Measurements from ENCODE around the gene NKAPD1.

NKAPD1 gene

DNA sequence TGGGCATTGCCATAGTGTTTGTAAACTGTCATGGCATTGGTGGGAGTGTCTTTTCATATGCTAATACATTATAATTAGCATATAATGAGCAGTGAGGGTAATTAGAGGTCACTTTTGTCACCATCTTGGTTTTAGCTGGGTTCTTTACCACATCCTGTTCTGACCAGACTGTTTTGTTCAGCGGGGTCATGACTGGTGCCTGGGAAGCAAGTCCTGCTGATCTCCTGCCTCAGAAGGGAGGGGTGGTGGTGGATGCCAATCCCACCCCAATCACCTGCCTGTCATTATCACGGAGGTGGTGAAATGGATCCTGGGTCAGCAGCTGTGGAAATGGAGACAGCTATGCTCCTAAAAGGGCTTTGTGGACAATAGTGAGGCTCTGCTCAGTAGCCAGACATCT lies 58.6 kb downstream of the NKAPD1 start:
- H3K79me2 ChIP-seq (ENCODE audit: control insufficient read depth, low read length), result no peaks in the 10 kb centered on the region
- H3K4me2 ChIP-seq (ENCODE audit: low read length), result no peak overlapping the region
- no peaks in the 10 kb centered on the region for H3K4me1 ChIP-seq (ENCODE audit: control insufficient read depth, low read length)
- no peaks in the 10 kb centered on the region for H3K9me3 ChIP-seq (ENCODE audit: control insufficient read depth, insufficient read depth, low read length)
- no peaks in the 10 kb centered on the region for H3K36me3 ChIP-seq (ENCODE audit: control insufficient read depth, low read length)
- no peak overlapping the region for H3K4me3 ChIP-seq (ENCODE audit: low read length)
- no peak overlapping the region for H3K27ac ChIP-seq (ENCODE audit: low read depth, low read length)
- H3K9me2 ChIP-seq (replicated peaks; ENCODE audit: control insufficient read depth, low read length), result no peaks in the 10 kb centered on the region
- no peaks in the 10 kb centered on the region for H3K27me3 ChIP-seq (ENCODE audit: control insufficient read depth, low read length)
- TF ChIP-seq, protein P1, sequence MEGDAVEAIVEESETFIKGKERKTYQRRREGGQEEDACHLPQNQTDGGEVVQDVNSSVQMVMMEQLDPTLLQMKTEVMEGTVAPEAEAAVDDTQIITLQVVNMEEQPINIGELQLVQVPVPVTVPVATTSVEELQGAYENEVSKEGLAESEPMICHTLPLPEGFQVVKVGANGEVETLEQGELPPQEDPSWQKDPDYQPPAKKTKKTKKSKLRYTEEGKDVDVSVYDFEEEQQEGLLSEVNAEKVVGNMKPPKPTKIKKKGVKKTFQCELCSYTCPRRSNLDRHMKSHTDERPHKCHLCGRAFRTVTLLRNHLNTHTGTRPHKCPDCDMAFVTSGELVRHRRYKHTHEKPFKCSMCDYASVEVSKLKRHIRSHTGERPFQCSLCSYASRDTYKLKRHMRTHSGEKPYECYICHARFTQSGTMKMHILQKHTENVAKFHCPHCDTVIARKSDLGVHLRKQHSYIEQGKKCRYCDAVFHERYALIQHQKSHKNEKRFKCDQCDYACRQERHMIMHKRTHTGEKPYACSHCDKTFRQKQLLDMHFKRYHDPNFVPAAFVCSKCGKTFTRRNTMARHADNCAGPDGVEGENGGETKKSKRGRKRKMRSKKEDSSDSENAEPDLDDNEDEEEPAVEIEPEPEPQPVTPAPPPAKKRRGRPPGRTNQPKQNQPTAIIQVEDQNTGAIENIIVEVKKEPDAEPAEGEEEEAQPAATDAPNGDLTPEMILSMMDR (IDR thresholded peaks at IDR 0.05; ENCODE audit: low read depth, low read length, poor library complexity, severe bottlenecking), result no peak
- no peak for TF ChIP-seq EZH2phosphoT487 (IDR thresholded peaks at IDR 0.05; ENCODE audit: borderline replicate concordance, low read length)
- no peaks in the 10 kb centered on the region for H3F3A ChIP-seq (ENCODE audit: control insufficient read depth, insufficient read depth)
- no peaks in the 10 kb centered on the region for H4K20me1 ChIP-seq (ENCODE audit: control insufficient read depth, insufficient read depth, low read depth, low read length)

DNA sequence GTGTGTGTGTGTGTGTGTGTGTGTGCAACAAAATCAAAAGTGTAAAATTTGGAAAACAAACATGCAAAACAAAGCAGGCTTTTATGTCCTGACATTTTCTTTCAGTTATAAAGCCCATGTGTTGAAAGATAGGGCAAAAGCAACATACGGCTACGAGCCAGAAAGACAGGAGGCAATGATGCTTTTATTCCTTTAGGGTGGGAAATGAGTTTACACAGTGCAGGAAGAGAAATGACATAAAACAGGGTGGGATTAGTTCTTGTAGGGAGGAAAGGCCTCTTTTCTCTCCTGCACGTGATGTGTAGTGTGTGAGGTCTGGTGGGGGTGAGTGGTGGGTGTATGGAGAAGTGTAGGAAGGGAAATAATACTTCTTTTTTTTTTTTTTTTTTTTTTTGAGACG lies 60.4 kb downstream of the NKAPD1 start:
- no peak overlapping the region for H3K4me2 ChIP-seq (ENCODE audit: low read length)
- TF ChIP-seq, protein P1 (IDR thresholded peaks at IDR 0.05; ENCODE audit: low read depth, low read length, poor library complexity, severe bottlenecking), result no peak
- TF ChIP-seq EZH2phosphoT487 (IDR thresholded peaks at IDR 0.05; ENCODE audit: borderline replicate concordance, low read length), result no peak
- H3K27ac ChIP-seq (ENCODE audit: low read depth, low read length), result no peak overlapping the region
- H3F3A ChIP-seq (ENCODE audit: control insufficient read depth, insufficient read depth), result no peaks in the 10 kb centered on the region
- no peak overlapping the region for H3K4me3 ChIP-seq (ENCODE audit: low read length)
- no peaks in the 10 kb centered on the region for H3K79me2 ChIP-seq (ENCODE audit: control insufficient read depth, low read length)
- H3K4me1 ChIP-seq (ENCODE audit: control insufficient read depth, low read length), result no peaks in the 10 kb centered on the region
- H3K36me3 ChIP-seq (ENCODE audit: control insufficient read depth, low read length), result no peaks in the 10 kb centered on the region
- no peaks in the 10 kb centered on the region for H3K27me3 ChIP-seq (ENCODE audit: control insufficient read depth, low read length)
- H4K20me1 ChIP-seq (ENCODE audit: control insufficient read depth, insufficient read depth, low read depth, low read length), result no peaks in the 10 kb centered on the region
- H3K9me3 ChIP-seq (ENCODE audit: control insufficient read depth, insufficient read depth, low read length), result no peaks in the 10 kb centered on the region
- H3K9me2 ChIP-seq (replicated peaks; ENCODE audit: control insufficient read depth, low read length), result no peaks in the 10 kb centered on the region
